ENCODE results near the gene ID2. TPM values are rescaled to one million over a fixed set of nuclear protein-coding genes. Genes with fewer than 3 reads are reported as not detected.

ID2 gene
- polyA plus RNA-seq, 2 of the 4 experiments (the other 2 are of a cell fraction) = 177 to 181 TPM

DNA sequence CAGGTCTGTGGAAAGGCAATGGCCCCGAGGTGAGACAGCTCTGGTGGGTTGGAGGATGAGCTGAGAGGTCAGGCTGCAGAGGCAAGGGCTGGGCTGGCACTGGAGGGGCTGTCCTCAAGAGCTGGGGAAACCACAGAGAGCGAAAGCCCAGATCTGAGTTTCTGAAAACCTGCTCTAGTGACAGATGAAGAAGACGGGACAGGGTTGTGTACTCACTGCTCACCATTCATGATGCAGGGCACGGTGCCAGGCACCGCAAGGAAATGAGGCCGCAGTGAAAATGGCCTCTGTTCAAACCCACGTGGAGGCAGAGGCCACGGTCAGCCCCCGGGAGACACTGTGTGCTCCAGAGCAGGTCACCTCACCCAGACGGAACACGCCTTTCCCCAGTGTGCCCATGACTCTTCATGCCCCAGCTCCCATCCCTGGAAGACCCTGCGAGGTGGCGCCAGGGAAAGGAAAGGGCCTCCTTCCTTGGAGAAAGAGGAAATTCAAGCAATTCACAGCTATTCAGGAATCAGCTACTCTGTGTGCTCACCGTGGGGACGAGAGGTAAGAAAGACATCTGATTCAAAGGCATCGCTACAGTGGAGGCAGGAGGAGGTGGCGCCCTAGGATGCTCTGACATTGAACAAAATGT lies 24.3 kb upstream of the ID2 start:
- Histone ChIP-seq H3K4me1 (peaks cover 36% of the 10 kb centered on the region), H3K27ac (peak overlapping the region; percentile 13 to 70; a peak in 5 of 6 replicates), H3K4me3 (no peak overlapping the region), H3K9me3 (no peaks in the 10 kb centered on the region), H3K4me2 (no peak overlapping the region)
- DNase-seq (ENCODE audit: low read depth in 1 of 2, low spot score in 1 of 2) (no peak), ATAC-seq (no peak), FAIRE-seq (no peak)
- WGBS (ENCODE audit: missing lambda C conversion rate) = 87% methylated on average over 17 of the region's 17 CpGs
- no peak for TF ChIP-seq FOXS1 (CRISPR knock-in tag; IDR thresholded peaks at IDR 0.05)
- no peak for TF ChIP-seq ZC3H11A (IDR thresholded peaks at IDR 0.05)
- TF ChIP-seq MYC (IDR thresholded peaks at IDR 0.05; ENCODE audit: borderline replicate concordance, low read length) = no peak
- no peak for TF ChIP-seq EP300 (IDR thresholded peaks at IDR 0.05)
- ChIA-PET POLR2A (interaction anchor here (0.7 to 1.2 kb wide), 2 partner anchors 21 to 24 kb away, joined by 3 to 4 read pairs; partner anchors contain the start of gene ID2), CTCF (interaction anchor here (1.9 kb wide), 1 partner anchor 13 kb away, joined by 7 read pairs; no protein-coding TSS in a partner anchor)

- ChIA-PET CTCF (no interaction called here), POLR2A (no interaction called here)
- Histone ChIP-seq H3K4me2 (no peak overlapping the region), H3K9me3 (no peaks in the 10 kb centered on the region), H3K27ac (peak overlapping the region in 1 of 2 experiments; percentile 70; a peak in 3 of 6 replicates), H3K4me1 (peaks cover 44% of the 10 kb centered on the region), H3K4me3 (no peak overlapping the region)
- no peak for FAIRE-seq
- no peak for ATAC-seq
- 88% methylated on average over 22 of the region's 22 CpGs for WGBS (ENCODE audit: missing lambda C conversion rate)
- TF ChIP-seq REST (IDR thresholded peaks at IDR 0.05) = no peak
- no peak for TF ChIP-seq BHLHE40 (IDR thresholded peaks at IDR 0.05; ENCODE audit: low read depth, low read length)
- no peak for TF ChIP-seq HOXA7 (CRISPR knock-in tag; IDR thresholded peaks at IDR 0.05)
- no peak for TF ChIP-seq TP53 (CRISPR knock-in tag; IDR thresholded peaks at IDR 0.05)
- no peak for DNase-seq (ENCODE audit: low read depth in 1 of 2, low spot score in 1 of 2)
Measured at GRCh38 chr2:8658064-8658862, 23.6 kb upstream of the ID2 start.

DNA sequence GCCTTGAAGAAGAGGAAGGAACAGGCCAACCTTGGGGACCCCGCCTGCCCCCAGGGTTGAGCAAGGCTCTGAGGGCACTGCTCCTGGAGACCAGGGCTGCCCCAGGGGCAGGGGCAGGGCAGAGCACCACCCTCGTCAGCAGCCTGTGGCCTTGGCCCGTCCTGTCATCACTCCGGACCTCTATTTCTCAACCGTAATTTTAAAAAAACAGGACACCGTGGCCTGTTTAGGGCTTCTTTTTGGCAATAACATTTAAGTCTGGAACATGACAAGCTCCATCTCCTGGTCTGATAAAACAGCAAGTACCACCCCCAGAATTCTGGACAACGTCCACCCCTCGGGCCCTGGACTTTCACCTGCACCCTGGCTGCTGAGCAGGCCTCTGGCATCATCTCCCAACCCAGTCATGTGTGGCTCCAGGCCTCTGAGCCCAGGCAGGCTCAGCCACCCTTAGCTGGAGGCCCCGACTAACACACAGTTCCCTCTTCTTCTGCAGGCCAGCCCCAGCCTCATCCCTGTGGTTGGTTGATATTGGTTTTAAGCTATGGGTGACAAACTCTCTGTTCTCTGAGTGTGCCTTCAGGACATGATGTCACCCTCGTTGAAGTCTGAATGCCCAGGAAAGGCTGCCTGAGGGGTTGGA lies 22.6 kb upstream of the ID2 start:
- 83% methylated on average over 10 of the region's 10 CpGs for WGBS (ENCODE audit: missing lambda C conversion rate)
- POLR2A ChIA-PET = interaction anchor here (1.3 kb wide), 1 partner anchor 22 kb away, joined by 5 read pairs; the partner anchor contains the start of gene ID2
- FAIRE-seq = no peak

More for the DNA sequence above, 22.6 kb upstream of the ID2 start:
- CTCF ChIA-PET = no interaction called here
- peak overlapping the region; percentile 44 to 70; a peak in 4 of 6 replicates for H3K27ac ChIP-seq
- ATAC-seq (no peak), DNase-seq (ENCODE audit: low read depth in 1 of 2, low spot score in 1 of 2) (no peak)
- H3K4me1 ChIP-seq = peaks cover 44% of the 10 kb centered on the region
- H3K9me3 ChIP-seq = no peaks in the 10 kb centered on the region
- no peak for TF ChIP-seq HES2 (IDR thresholded peaks at IDR 0.05)
- TF ChIP-seq NPAS2 (CRISPR knock-in tag; IDR thresholded peaks at IDR 0.05; ENCODE audit: borderline replicate concordance) = no peak
- no peak for TF ChIP-seq ELK1 (IDR thresholded peaks at IDR 0.05; ENCODE audit: low read depth, low read length)
- no peak overlapping the region for H3K4me2 ChIP-seq
- H3K4me3 ChIP-seq = no peak overlapping the region

Measured in A549 (cell line).